Prostate gland (tissue), 2 donors: ENCODE results near the gene CCDC12.

Experiments used
- POLR2A ChIP-seq: fragments of 450-650 bp; IDR thresholded peaks from one replicate; pipeline ENCODE4 v1.6.1; 2016; ENCODE audit warnings: antibody characterized with exemption, mild to moderate bottlenecking
- POLR2AphosphoS5 ChIP-seq: sonication (generic); formaldehyde crosslinking; IDR thresholded peaks from one replicate; pipeline ENCODE4 v1.6.1; 2017; ENCODE audit warnings: antibody characterized with exemption
- TF ChIP-seq, protein P1 (sequence below), 4 experiments: fragments of 200-600 bp in 2 of 4; fragments of 450-650 bp in 2 of 4; sonication (generic) in 2 of 4; IDR thresholded peaks; 1 replicate in 3 of 4; 2 replicates in 1 of 4; pipeline ENCODE4 v1.5.1; 2016 to 2019; ENCODE audit warnings: antibody characterized with exemption in 4 of 4, mild to moderate bottlenecking in 2 of 4, moderate library complexity in 2 of 4

DNA sequence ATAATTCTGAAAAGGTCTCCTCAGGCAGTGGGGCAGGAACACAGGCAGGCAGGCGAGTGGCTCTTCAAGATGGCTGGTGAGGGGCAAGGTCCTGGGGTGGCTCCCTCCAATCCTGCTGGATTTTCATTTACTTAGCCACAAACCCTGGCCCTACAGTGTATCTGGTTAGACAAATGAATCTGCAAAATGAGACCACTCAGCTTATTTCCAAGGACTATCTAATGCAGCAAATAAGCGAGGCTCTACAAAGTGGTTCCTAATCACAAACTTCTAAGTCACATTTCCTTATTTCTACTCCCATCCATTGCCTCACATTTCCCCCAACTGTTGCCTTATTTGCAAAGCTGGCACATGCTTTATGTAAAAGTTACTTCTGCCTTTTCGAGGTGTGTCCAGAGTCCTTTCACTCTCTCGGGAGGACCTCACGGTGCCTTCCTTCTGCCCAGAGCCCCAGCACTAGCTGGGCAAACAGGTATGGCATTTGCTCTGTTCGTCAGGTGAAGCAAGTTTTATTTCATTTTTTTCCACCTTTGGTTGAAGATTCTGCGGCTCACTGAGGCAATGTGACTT, 40.5 kb downstream of the CCDC12 start:
- TF ChIP-seq, protein P1, sequence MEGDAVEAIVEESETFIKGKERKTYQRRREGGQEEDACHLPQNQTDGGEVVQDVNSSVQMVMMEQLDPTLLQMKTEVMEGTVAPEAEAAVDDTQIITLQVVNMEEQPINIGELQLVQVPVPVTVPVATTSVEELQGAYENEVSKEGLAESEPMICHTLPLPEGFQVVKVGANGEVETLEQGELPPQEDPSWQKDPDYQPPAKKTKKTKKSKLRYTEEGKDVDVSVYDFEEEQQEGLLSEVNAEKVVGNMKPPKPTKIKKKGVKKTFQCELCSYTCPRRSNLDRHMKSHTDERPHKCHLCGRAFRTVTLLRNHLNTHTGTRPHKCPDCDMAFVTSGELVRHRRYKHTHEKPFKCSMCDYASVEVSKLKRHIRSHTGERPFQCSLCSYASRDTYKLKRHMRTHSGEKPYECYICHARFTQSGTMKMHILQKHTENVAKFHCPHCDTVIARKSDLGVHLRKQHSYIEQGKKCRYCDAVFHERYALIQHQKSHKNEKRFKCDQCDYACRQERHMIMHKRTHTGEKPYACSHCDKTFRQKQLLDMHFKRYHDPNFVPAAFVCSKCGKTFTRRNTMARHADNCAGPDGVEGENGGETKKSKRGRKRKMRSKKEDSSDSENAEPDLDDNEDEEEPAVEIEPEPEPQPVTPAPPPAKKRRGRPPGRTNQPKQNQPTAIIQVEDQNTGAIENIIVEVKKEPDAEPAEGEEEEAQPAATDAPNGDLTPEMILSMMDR (IDR thresholded peaks at IDR 0.05) = no peak
- TF ChIP-seq POLR2AphosphoS5 (no peak), POLR2A (no peak)
